DND-41 (cell line): Measurements from ENCODE around the gene IL1RAP.

Source experiments
- ATAC-seq: fragments of 200-7000 bp; cut with Tn5 transposase; 3 replicates; pipeline ENCODE4 v1.9.1; 2021; ENCODE audit warnings: low read depth; ENCODE audit not compliant: insufficient read depth
- DNase-seq: peaks from one replicate; pipeline ENCODE4 v3.0.0-alpha.2; 2020
- H2AFZ ChIP-seq: 2 replicates; pipeline ENCODE4 v1.6.0; 2012; ENCODE audit warnings: low read depth, low read length
- H3K27ac ChIP-seq: 2 replicates; pipeline ENCODE4 v1.5.1; 2012; ENCODE audit warnings: low read length, inconsistent platforms
- H3K27me3 ChIP-seq: fragments of 200-600 bp; sonication (generic); 2 replicates; pipeline ENCODE4 v1.6.0; 2012; ENCODE audit warnings: low read length, mild to moderate bottlenecking, inconsistent platforms; ENCODE audit not compliant: insufficient read depth, poor library complexity
- H3K36me3 ChIP-seq: 2 replicates; pipeline ENCODE4 v1.5.1; 2012; ENCODE audit warnings: low read length, inconsistent platforms; ENCODE audit not compliant: insufficient read depth
- H3K4me1 ChIP-seq: 2 replicates; pipeline ENCODE4 v1.5.1; 2012; ENCODE audit warnings: mild to moderate bottlenecking, low read length; ENCODE audit not compliant: insufficient read depth
- H3K4me2 ChIP-seq: 2 replicates; pipeline ENCODE4 v1.6.0; 2012; ENCODE audit warnings: mild to moderate bottlenecking, moderate library complexity, low read length, inconsistent platforms; ENCODE audit not compliant: insufficient read depth
- H3K4me3 ChIP-seq, 2 experiments: fragments of 200-600 bp in 1 of 2; shearing (Covaris generic) in 1 of 2; 2 replicates each; pipeline ENCODE4 v1.5.1; 2012 to 2016; ENCODE audit warnings: inconsistent platforms in 2 of 2, low read length in 2 of 2, mild to moderate bottlenecking in 2 of 2, low read depth in 1 of 2, moderate library complexity in 1 of 2
- H3K79me2 ChIP-seq: 2 replicates; pipeline ENCODE4 v1.6.0; 2012; ENCODE audit warnings: low read length, inconsistent platforms; ENCODE audit not compliant: insufficient read depth
- H3K9ac ChIP-seq: 2 replicates; pipeline ENCODE4 v1.6.0; 2012; ENCODE audit warnings: low read depth, mild to moderate bottlenecking, inconsistent platforms, low read length, moderate library complexity
- H3K9me3 ChIP-seq: 2 replicates; pipeline ENCODE4 v1.5.1; 2012; ENCODE audit warnings: low read length, moderate library complexity, mild to moderate bottlenecking, inconsistent platforms; ENCODE audit not compliant: insufficient read depth, severe bottlenecking
- H4K20me1 ChIP-seq: 2 replicates; pipeline ENCODE4 v1.6.0; 2012; ENCODE audit warnings: low read length; ENCODE audit not compliant: insufficient read depth
- CTCF ChIP-seq: IDR thresholded peaks from 2 replicates; pipeline ENCODE4 v1.5.1; 2012; ENCODE audit warnings: borderline replicate concordance, low read length, moderate library complexity, mild to moderate bottlenecking; ENCODE audit not compliant: poor library complexity, severe bottlenecking; ENCODE audit errors: extremely low read depth
- EZH2 ChIP-seq: IDR thresholded peaks from 3 replicates; pipeline ENCODE4 v1.6.1; 2012; ENCODE audit warnings: borderline replicate concordance, low read depth, mild to moderate bottlenecking, moderate library complexity, low read length, inconsistent platforms; ENCODE audit not compliant: severe bottlenecking

Gene IL1RAP

GRCh38 chr3:190560013-190560895 lies 46.4 kb downstream of the IL1RAP start:
- no peak overlapping the region for H3K4me2 ChIP-seq
- no peak overlapping the region for H3K27ac ChIP-seq
- ATAC-seq (no peak), DNase-seq (no peak)
- no peak overlapping the region for H2AFZ ChIP-seq
- no peak overlapping the region for H3K9ac ChIP-seq
- TF ChIP-seq EZH2 = no peak
- no peak for TF ChIP-seq CTCF
- no peaks in the 10 kb centered on the region for H4K20me1 ChIP-seq
- H3K79me2 ChIP-seq = peaks cover 11% of the 10 kb centered on the region; the same call in 1 of the 2 replicates
- no peaks in the 10 kb centered on the region for H3K4me1 ChIP-seq
- H3K9me3 ChIP-seq = peaks cover 4% of the 10 kb centered on the region
- peaks cover 21% of the 10 kb centered on the region for H3K36me3 ChIP-seq
- H3K4me3 ChIP-seq = no peak overlapping the region
- H3K27me3 ChIP-seq = no peaks in the 10 kb centered on the region

DNA sequence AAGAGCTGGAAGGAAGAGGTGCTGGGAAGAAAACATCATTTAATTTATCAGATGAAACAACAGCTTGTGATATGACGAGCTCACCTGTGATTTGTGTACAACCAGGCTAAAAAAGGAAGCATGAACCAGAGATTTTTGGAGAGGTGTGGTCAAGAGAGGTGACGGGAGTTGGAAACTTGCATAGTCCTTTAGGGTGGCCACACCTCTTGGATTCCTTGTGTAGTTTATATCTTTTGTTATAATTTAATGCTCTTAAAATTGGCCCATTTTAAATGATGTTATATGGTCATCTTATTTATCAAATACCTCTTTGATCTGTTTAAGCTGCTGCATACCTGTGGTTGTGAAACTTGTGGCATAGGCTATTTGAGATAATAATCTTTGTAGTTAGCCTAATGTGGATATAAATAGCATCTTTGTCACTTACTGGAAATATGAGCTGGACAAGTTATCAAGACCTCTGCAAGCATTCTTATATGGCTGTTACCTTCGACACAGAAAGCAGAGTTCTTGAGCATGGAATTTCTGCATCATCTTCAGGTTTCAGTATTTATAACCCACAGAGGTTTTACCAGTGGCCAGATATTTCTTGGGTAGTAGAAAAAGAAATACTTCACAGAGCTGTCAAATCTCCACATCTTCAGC lies 49.1 kb downstream of the IL1RAP start:
- Histone ChIP-seq H3K36me3 (peaks cover 18% of the 10 kb centered on the region), H2AFZ (no peak overlapping the region), H3K4me1 (peaks cover 17% of the 10 kb centered on the region), H3K79me2 (peaks cover 11% of the 10 kb centered on the region; the same call in 1 of the 2 replicates), H3K27me3 (no peaks in the 10 kb centered on the region), H3K9me3 (peaks cover 4% of the 10 kb centered on the region), H4K20me1 (no peaks in the 10 kb centered on the region), H3K9ac (no peak overlapping the region), H3K4me2 (no peak overlapping the region), H3K27ac (no peak overlapping the region), H3K4me3 (no peak overlapping the region)
- ATAC-seq (no peak), DNase-seq (no peak)
- no peak for TF ChIP-seq CTCF
- no peak for TF ChIP-seq EZH2

DNA sequence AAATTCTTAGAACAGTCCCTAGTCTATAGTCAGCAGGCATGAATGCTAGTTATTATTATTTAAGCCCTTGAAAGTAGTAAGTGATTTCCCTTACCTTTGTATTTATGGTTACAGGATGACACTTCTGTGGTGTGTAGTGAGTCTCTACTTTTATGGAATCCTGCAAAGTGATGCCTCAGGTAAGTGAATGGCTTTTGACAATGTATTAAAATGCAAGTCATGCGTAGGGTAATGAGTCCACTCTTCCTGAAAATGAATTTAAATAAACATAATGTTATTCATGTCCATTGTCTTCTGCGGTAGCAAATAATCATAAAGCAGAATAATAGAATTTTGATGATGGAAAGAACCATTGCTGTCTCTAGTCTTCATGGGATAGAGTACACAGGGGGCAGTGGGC lies 50.3 kb downstream of the IL1RAP start:
- no peak overlapping the region for H3K4me2 ChIP-seq

More for the DNA sequence above, 50.3 kb downstream of the IL1RAP start:
- ATAC-seq = no peak
- Histone ChIP-seq H3K27me3 (no peaks in the 10 kb centered on the region), H3K4me3 (no peak overlapping the region), H4K20me1 (no peaks in the 10 kb centered on the region), H3K27ac (no peak overlapping the region), H3K9me3 (no peaks in the 10 kb centered on the region), H3K79me2 (0 out of 2 replicates have a peak, but pooled peaks cover 5% of the 10 kb centered on the region), H3K4me1 (peaks cover 17% of the 10 kb centered on the region), H2AFZ (no peak overlapping the region), H3K9ac (no peak overlapping the region), H3K36me3 (peaks cover 15% of the 10 kb centered on the region)
- no peak for DNase-seq
- TF ChIP-seq CTCF = no peak
- no peak for TF ChIP-seq EZH2
